ACHN (cell line): ENCODE data around the gene CSTPP1.
A peak's percentile ranks its signal among the peaks of the same experiment; 100 is the strongest.
"Not testable (repeated sequence)": the region's sequence is repeated elsewhere in the genome, so short reads cannot be mapped to it uniquely, and the experiment has no call there.

Source experiments
- DNase-seq: peaks from one replicate; pipeline ENCODE4 v3.0.0-alpha.2; 2015
- in situ Hi-C: cut with HindIII; loops from 2 replicates; pipeline ENCODE4 v1.10.0; 2017; ENCODE audit warnings: low sequenced_read_pairs, low pct_ligation_motif_present, low pct_unique_long_range_greater_than_20kb

The CSTPP1 gene

GRCh38 chr11:46978005-46978491 is 41.5 kb downstream of the CSTPP1 start:
- DNase-seq = no peak
- in situ Hi-C loops = no loop called here

DNA sequence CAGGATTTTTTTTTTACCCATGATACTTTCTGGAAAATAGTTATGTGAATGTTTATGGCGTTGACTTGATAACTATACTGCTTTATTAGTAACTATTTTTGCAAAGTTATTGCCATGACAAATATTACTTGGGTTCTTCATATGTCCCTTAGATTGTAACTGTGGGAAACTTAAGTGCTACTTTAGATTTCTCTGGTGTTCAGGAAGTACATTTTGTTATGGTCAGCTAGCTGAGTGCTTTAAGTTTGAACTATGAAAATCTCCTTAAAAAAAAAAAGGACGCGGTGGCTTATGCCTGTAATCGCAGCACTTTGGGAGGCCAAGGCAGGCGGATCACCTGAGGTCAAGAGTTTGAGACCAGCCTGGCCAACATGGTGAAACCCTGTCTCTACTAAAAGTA is 42.8 kb downstream of the CSTPP1 start:
- DNase-seq = no peak
- in situ Hi-C loops = no loop called here

DNA sequence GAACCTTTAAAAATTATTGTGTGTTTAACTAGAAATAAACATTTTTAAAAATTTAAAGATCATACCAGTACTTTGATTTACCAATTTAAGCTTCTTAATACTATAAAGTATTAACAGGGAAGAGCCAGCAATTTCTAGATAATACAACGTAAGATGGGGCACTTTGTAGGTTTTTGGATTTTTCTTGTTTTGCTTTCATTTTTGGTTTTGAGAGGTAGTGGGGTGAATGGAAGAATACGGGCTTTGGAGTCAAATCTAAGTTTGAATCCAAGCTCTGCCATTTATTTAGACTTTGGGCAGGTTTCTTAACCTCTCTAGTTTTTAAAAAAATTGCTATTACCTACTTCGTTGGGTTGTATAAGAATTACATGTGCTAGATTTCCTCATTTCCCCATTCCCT is 44.9 kb downstream of the CSTPP1 start:
- no peak for DNase-seq
- in situ Hi-C loops = no loop called here

- in situ Hi-C loops = no loop called here
- DNase-seq = no peak
Measured at GRCh38 chr11:46982797-46983452, 46.4 kb downstream of the CSTPP1 start.

DNA sequence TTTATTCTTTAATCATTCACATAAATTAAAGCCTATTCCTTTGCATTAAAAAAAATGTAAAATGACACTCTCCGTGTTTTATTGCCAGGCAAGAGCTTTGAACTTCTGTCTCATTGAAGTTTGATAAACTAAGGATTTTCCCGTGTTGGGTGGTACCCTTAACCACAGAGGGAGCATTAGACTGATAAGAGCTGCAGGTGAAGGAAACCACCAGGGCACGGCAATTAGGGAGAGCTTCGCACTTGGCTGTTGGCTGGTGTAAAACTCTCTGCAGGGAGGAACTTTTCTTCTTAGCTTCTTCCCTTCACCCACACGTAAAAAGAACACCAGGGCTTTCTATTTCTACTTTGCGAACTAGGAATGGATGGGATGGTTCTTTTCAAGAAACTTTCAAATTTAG is 47.0 kb downstream of the CSTPP1 start:
- in situ Hi-C loops = no loop called here
- no peak for DNase-seq

DNA sequence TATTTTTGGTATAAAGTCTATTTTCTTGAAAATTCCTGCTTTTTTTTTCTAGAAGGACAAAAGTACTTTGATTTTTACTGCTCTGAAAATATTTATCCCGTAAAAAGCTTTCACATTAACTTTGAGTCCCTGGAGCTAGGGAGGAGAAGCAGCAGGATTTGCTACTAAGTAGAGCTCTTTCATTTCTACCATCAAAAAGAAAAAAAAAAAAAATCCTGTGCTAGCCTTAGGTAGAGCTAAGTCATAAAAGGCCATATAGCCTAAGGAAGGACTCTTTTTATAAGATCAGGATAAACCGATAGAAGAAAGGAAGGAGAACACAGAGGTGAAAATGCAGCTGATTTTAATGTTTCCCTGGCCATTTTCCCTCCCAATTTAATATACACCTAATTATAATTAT is 48.0 kb downstream of the CSTPP1 start:
- in situ Hi-C loops = no loop called here
- no peak for DNase-seq

GRCh38 chr11:46984987-46985386 is 48.4 kb downstream of the CSTPP1 start:
- in situ Hi-C loops = no loop called here

GRCh38 chr11:46987183-46987582 is 50.6 kb downstream of the CSTPP1 start:
- in situ Hi-C loops = no loop called here
- DNase-seq = no peak

More at GRCh38 chr11:46984987-46985386, 48.4 kb downstream of the CSTPP1 start:
- DNase-seq = no peak

GRCh38 chr11:46989810-46990487 is 53.4 kb downstream of the CSTPP1 start:
- DNase-seq, in situ Hi-C loops: not testable (repeated sequence)

DNA sequence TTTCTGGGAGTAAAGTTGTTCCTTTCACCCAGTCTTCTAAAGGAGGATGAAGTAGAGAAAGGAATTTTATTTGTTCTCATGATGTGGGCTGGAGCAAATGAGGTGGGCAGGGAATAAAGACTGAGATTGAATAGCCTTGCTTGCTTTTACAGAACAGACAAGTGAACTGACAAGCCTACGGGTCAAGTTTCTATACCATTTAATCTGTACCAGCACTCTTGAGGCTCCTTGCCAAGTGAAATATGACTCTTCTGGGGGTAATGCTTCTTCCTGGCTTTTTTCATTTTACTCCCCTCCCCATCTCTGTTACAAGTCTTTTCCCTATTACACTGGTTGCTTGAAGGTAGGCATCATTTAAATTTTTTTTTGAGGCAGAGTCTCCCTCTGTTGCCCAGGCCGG is 54.8 kb downstream of the CSTPP1 start:
- DNase-seq = no peak
- in situ Hi-C loops = no loop called here

- DNase-seq, in situ Hi-C loops: not testable (repeated sequence)
Measured at GRCh38 chr11:46992386-46992785, 55.8 kb downstream of the CSTPP1 start.

GRCh38 chr11:46997796-46998195 is 61.2 kb downstream of the CSTPP1 start:
- DNase-seq, in situ Hi-C loops: not testable (repeated sequence)

- no peak for DNase-seq
- in situ Hi-C loops = no loop called here
Measured at GRCh38 chr11:46999217-46999616, 62.7 kb downstream of the CSTPP1 start.

GRCh38 chr11:47000033-47000432 is 63.5 kb downstream of the CSTPP1 start:
- in situ Hi-C loops = no loop called here
- no peak for DNase-seq

GRCh38 chr11:47001781-47002181 is 65.2 kb downstream of the CSTPP1 start:
- no peak for DNase-seq
- in situ Hi-C loops = no loop called here

DNA sequence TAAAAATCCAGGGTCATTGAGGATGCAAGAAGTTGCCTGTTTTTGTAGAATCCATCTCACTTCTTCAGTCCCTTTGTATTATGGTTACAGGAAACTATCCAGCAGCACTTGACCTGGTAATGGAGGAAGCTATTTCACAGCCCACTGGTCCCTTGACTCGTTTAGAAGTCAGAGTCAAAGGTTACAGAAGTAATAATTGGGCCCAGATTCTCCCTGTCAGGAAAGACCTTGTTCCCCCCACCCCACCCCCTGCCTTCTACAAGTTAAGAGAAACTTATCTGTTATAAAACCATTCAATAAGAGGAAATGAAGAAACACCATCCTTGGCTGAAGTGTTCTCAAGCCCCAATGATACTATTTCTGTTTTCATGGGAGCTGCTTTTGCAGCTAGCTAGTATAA is 65.8 kb downstream of the CSTPP1 start:
- no peak for DNase-seq
- in situ Hi-C loops = no loop called here

DNA sequence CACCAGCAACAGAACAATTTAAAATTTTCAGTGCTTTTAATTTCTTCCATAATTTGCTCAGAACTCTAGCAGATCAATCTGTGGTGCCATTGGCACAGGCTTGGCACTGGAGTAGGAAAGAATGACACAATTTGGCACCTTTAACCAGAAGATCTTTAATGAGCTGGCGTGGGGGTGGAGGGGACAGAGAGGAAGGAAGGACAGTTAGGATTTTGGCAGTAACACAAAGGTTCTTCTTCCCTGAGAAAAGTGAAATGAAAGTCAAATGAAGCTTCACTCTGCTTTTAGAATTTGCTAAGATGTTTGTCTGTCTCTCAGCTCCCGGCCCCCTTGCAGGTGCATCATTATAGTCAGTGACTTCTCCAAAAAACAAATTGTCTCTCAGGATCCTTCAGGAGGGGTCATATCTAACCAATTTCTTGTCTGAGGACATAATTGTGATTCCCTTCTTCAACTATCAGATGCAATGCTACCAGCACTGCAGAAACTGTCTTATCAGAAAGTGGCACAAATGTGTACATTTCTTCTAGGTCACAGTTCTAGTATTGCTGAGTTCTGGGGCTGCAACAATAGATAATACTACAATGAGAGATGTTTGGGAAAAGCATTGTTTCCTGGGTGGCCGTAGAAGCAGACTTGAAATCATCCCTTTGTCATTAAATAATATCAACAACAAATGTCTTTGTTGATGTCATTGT is 66.8 kb downstream of the CSTPP1 start:
- in situ Hi-C loops = no loop called here
- no peak for DNase-seq

DNA sequence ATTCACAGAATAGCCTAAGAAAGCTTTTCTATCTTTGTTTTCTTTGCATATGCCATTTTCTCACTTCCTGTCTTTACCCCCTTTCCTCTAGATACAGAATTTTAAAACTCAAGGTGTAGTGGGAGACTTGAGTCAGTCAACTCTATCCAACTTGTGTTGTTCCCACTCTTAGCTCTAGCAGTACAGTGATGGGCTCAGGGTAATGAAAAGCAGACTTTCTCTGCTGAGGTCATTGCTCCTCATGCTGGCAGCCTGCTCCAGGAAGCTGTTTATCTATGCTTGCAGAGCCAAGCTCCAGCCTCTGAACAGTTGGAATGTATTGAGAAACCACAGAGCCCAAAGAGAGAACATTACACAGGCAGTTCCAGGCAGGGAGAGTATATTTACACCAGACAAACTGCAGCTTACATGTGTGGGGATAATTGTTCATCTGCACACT is 68.1 kb downstream of the CSTPP1 start:
- peak; percentile 71 for DNase-seq
- in situ Hi-C loops = no loop called here

- in situ Hi-C loops = no loop called here
- DNase-seq = no peak
Measured at GRCh38 chr11:47005441-47005840, 68.9 kb downstream of the CSTPP1 start.
